Measurements from ENCODE around the gene STAG1.

DNA sequence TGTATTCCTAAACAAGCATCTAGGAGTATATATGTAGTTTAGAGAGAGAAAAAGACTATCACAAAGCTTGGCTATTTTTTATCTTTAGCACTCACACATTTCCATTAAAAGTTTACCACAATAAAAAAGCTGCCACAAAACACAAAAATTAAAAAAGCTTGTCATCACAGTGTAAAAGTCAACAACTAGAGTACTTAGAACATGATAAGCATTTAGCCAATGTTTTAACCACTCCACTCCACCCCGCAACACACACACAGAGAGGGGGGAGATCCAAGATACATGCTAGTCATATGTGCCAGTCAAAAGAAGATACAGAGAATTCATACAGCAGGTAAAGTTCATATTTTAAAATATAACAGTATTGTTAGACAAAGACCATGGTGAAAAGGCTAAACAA lies 79.7 kb downstream of the STAG1 start:
- no peak for TF ChIP-seq CTCF (IDR thresholded peaks at IDR 0.05)
- TF ChIP-seq POLR2A (IDR thresholded peaks at IDR 0.05), result no peak
- no peak for TF ChIP-seq POLR2AphosphoS5 (IDR thresholded peaks at IDR 0.05; ENCODE audit: insufficient read depth in 1 of 2, low read depth in 1 of 2)

Data from vagina (tissue), 2 donors.